Ishikawa (cell line): ENCODE data around the gene CSRP1.

Source experiments
- CEBPB ChIP-seq: IDR thresholded peaks from 2 replicates; pipeline ENCODE4 v1.6.1; 2012
- CREB1 ChIP-seq: IDR thresholded peaks from 2 replicates; pipeline ENCODE4 v1.6.1; 2012; ENCODE audit warnings: low read depth
- EGR1 ChIP-seq: IDR thresholded peaks from 2 replicates; pipeline ENCODE4 v1.6.1; 2012
- EP300 ChIP-seq: IDR thresholded peaks from 2 replicates; pipeline ENCODE4 v1.6.1; 2012; ENCODE audit warnings: borderline replicate concordance
- FOXM1 ChIP-seq: IDR thresholded peaks from 2 replicates; pipeline ENCODE4 v1.6.1; 2012; ENCODE audit warnings: low read depth, borderline replicate concordance
- MAX ChIP-seq: IDR thresholded peaks from 2 replicates; pipeline ENCODE4 v1.6.1; 2012
- NFIC ChIP-seq: IDR thresholded peaks from 2 replicates; pipeline ENCODE4 v1.6.1; 2012
- RAD21 ChIP-seq: IDR thresholded peaks from 2 replicates; pipeline ENCODE4 v1.6.1; 2012; ENCODE audit warnings: low read depth
- REST ChIP-seq: IDR thresholded peaks from 2 replicates; pipeline ENCODE4 v1.6.1; 2012; ENCODE audit warnings: low read depth, mild to moderate bottlenecking
- TAF1 ChIP-seq: IDR thresholded peaks from 2 replicates; pipeline ENCODE4 v1.6.1; 2012; ENCODE audit warnings: low read depth, mild to moderate bottlenecking
- TCF12 ChIP-seq: IDR thresholded peaks from 2 replicates; pipeline ENCODE4 v1.6.1; 2012; ENCODE audit warnings: low read depth
- TEAD4 ChIP-seq: IDR thresholded peaks from 2 replicates; pipeline ENCODE4 v1.6.1; 2012
- YY1 ChIP-seq: IDR thresholded peaks from 2 replicates; pipeline ENCODE4 v1.6.1; 2012; ENCODE audit warnings: low read depth
- ZBTB7A ChIP-seq: IDR thresholded peaks from 2 replicates; pipeline ENCODE4 v1.6.1; 2012; ENCODE audit warnings: low read depth
- TF ChIP-seq, protein P1 (sequence below): IDR thresholded peaks from 2 replicates; pipeline ENCODE4 v1.6.1; 2012

The CSRP1 gene

DNA sequence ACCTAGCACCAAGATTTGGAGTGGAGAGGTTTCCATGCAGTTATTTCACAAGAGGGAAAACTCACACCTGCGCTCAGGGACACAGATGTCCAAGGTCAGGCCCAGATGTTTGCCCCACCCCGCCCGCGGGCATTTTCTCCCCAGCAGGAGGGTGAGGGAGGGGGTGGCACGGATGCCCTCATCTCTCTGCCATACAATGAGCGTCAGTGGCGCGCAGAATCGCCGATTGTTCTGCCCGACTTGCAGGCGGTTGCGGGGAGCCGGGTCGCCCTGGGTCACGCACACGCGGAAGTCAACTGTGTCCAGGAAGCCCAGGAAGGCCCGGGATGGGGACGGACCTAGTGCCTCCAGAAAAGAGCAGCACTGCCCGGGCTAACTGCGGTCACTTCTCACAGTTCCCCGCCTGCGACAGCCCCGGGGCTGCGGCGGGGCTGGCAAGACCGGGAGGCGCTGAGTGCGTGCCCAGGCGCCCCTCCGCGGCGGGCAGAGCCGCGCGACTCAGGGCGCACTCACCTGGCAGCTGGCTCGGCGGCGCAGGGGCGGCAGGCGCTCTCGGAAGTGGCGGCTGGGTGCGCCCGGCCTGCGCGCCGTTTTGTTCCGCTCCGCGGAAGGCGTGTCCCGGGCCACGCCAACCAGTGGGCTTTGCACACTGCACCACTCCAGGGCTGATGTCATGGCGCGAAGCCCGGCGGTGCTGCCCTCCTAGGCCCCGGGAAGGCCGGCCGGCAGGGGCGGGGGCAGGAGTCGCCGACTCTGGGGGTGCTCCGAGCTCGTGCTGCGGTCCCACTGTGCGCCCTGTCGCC, at the start of gene CSRP1:
CSRP1 (minus strand) TSS at position 567 of the 803 bp plus-strand sequence. CDS start 10,820 bp downstream, outside the sequence.
- peak; percentile 92 for TF ChIP-seq MAX
- TF ChIP-seq YY1, result peak; percentile 74
- TF ChIP-seq EP300, result no peak; the same call in 1 of the 2 replicates
- 0 out of 2 replicates have a peak, but pooled peaks have one; percentile 20 for TF ChIP-seq CEBPB
- 0 out of 2 replicates have a peak, but pooled peaks have one; percentile 28 for TF ChIP-seq TEAD4
- TF ChIP-seq CREB1, result peak; percentile 11; the same call in 1 of the 2 replicates
- no peak for TF ChIP-seq NFIC

DNA sequence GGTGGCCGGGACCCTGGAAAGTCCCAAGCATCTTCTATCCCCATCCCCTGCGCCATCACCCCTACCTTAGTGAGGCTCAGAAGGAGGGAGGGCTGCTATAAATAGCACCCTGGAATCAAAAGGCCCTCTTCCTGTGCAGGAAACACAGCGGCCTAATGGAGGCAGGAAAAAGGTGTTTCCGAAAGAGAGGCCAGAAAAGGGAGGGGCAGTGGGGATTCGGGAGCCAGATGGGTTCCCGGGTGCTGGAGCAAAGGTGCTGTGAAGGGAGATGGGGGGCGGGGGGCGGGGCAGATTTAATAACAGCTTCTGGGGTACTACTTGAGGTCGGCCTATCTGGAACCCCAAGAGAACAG, 48.6 kb upstream of the CSRP1 start:
- TF ChIP-seq NFIC (no peak), EP300 (no peak), TAF1 (no peak), TEAD4 (no peak), RAD21 (no peak), ZBTB7A (no peak), REST (no peak), YY1 (no peak), TCF12 (no peak), CREB1 (no peak), CEBPB (no peak), FOXM1 (no peak), EGR1 (no peak), MAX (no peak)
- TF ChIP-seq, protein P1, sequence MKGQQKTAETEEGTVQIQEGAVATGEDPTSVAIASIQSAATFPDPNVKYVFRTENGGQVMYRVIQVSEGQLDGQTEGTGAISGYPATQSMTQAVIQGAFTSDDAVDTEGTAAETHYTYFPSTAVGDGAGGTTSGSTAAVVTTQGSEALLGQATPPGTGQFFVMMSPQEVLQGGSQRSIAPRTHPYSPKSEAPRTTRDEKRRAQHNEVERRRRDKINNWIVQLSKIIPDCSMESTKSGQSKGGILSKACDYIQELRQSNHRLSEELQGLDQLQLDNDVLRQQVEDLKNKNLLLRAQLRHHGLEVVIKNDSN, result no peak

GRCh38 chr1:201554789-201555592, 48.1 kb upstream of the CSRP1 start:
- TF ChIP-seq ZBTB7A (no peak), FOXM1 (no peak)

GRCh38 chr1:201554190-201554600, 47.3 kb upstream of the CSRP1 start:
- TF ChIP-seq, protein P1, result no peak
- TF ChIP-seq TEAD4 (no peak), NFIC (no peak), YY1 (no peak), ZBTB7A (no peak), CEBPB (no peak), REST (no peak), TCF12 (no peak), MAX (no peak), FOXM1 (no peak), TAF1 (no peak), EP300 (no peak), EGR1 (no peak)

GRCh38 chr1:201553496-201554189, 46.7 kb upstream of the CSRP1 start:
- TF ChIP-seq REST, result no peak
- TF ChIP-seq, protein P1, result no peak
- TF ChIP-seq EP300, result no peak
- no peak for TF ChIP-seq MAX
- TF ChIP-seq YY1, result no peak
- no peak for TF ChIP-seq EGR1
- TF ChIP-seq TAF1, result no peak
- no peak for TF ChIP-seq ZBTB7A
- TF ChIP-seq CEBPB, result no peak
- no peak for TF ChIP-seq CREB1
- TF ChIP-seq RAD21, result no peak
- no peak for TF ChIP-seq FOXM1
- TF ChIP-seq TCF12, result no peak
- no peak for TF ChIP-seq NFIC
- no peak for TF ChIP-seq TEAD4
